Testis (tissue), 2 donors: ENCODE data around the gene EPS8L2.

Experiments
- POLR2A ChIP-seq: fragments of 450-650 bp; IDR thresholded peaks from one replicate; pipeline ENCODE4 v1.6.1; 2017; ENCODE audit warnings: antibody characterized with exemption, mild to moderate bottlenecking, moderate library complexity
- TF ChIP-seq, protein P1 (sequence below), 3 experiments: fragments of 450-650 bp in 2 of 3; fragments of 200-600 bp in 1 of 3; sonication (generic) in 1 of 3; IDR thresholded peaks; one replicate each; pipeline ENCODE4 v1.5.1; 2016 to 2019; ENCODE audit warnings: antibody characterized with exemption in 3 of 3, mild to moderate bottlenecking in 2 of 3, moderate library complexity in 1 of 3

DNA sequence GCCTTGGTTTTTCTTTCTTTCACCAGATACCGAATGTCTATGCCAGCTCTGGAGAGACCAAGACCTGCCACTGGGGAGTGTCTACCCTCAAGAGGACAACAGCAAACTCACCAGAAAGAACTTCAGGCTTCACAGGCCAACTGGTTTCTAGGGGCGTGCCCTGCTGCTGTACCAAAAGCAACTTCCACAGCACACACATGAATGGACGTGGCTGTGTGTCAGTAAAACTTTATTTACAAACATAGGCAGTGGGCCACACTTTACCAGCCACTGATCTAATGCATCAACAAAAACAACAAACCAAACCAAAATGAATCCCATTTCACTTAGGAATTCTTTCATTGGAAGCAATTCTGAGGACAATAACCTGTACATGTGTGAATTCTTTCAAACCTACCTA, 27.7 kb upstream of the EPS8L2 start:
- TF ChIP-seq, protein P1, sequence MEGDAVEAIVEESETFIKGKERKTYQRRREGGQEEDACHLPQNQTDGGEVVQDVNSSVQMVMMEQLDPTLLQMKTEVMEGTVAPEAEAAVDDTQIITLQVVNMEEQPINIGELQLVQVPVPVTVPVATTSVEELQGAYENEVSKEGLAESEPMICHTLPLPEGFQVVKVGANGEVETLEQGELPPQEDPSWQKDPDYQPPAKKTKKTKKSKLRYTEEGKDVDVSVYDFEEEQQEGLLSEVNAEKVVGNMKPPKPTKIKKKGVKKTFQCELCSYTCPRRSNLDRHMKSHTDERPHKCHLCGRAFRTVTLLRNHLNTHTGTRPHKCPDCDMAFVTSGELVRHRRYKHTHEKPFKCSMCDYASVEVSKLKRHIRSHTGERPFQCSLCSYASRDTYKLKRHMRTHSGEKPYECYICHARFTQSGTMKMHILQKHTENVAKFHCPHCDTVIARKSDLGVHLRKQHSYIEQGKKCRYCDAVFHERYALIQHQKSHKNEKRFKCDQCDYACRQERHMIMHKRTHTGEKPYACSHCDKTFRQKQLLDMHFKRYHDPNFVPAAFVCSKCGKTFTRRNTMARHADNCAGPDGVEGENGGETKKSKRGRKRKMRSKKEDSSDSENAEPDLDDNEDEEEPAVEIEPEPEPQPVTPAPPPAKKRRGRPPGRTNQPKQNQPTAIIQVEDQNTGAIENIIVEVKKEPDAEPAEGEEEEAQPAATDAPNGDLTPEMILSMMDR (IDR thresholded peaks at IDR 0.05): no peak
- TF ChIP-seq POLR2A: no peak
